Measurements from ENCODE around the gene TSEN54.
"Not testable (repeated sequence)": the region's sequence is repeated elsewhere in the genome, so short reads cannot be mapped to it uniquely, and the experiment has no call there.

TSEN54 gene

DNA sequence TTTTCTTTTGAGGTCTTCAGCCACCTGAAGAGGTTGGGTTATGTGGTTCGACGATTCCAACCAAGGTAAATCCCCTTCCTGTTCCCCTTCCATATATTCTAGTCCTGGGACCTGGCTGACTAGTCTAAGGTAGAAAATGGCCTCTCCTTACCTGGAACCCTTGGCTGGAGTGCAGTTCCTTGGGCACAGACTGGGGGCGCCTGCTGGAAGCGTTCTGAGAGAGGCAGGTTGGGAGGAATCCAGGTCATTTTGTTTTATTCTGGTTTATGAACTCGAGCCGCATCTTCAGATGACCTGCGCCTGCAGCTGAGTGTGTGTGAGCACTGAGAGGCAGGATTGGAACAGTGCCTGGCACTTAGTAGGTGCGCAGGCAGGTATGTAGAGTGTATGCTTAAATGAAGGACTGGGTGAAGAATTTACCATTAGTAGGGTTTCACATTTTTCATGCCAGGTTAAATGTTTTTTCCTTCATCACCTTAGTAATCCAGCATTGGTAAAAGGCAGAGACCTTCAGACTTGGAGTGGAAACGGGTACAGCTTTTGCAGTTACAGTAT, 2.7 kb downstream of the TSEN54 start:
- DNase-seq (ENCODE audit: low spot score): no peak

- DNase-seq (ENCODE audit: low spot score): not testable (repeated sequence)
Measured at GRCh38 chr17:75520413-75520812, 4.1 kb downstream of the TSEN54 start.

- DNase-seq (ENCODE audit: low spot score): no peak
Measured at GRCh38 chr17:75521290-75521689, 5.0 kb downstream of the TSEN54 start.

GRCh38 chr17:75521951-75522727, 5.8 kb downstream of the TSEN54 start:
- DNase-seq (ENCODE audit: low spot score): no peak

DNA sequence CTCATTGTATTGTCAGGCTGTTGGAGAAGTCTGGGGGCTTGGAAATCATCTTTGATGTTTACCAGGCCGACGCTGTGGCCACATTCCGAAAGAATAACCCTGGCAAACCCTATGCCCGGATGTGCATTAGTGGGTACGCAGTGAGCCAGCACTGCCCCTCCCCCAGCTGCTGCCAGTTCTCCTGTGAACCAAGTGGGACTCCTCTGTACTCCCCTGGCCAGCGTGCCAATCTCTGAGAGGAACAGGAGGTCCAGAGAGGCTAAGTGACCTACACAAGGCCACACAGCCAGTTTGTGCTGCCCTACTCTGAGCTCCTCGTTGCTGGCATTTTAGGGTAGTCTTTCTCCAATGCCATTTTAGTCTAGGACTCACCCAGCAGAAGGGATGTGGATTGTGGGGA, 7.3 kb downstream of the TSEN54 start:
- no peak for DNase-seq (ENCODE audit: low spot score)

GRCh38 chr17:75524269-75524969, 8.1 kb downstream of the TSEN54 start:
- DNase-seq (ENCODE audit: low spot score): no peak

GRCh38 chr17:75524970-75525805, 8.9 kb downstream of the TSEN54 start, which contains the start of gene LLGL2:
LLGL2 (plus strand) TSS chr17:75525697; CDS start chr17:75543427, 17,730 bp downstream.
- DNase-seq (ENCODE audit: low spot score): peak; percentile 69

- DNase-seq (ENCODE audit: low spot score): no peak
Measured at GRCh38 chr17:75525806-75526554, 9.7 kb downstream of the TSEN54 start.

GRCh38 chr17:75526555-75527270, 10.4 kb downstream of the TSEN54 start:
- DNase-seq (ENCODE audit: low spot score): no peak

DNA sequence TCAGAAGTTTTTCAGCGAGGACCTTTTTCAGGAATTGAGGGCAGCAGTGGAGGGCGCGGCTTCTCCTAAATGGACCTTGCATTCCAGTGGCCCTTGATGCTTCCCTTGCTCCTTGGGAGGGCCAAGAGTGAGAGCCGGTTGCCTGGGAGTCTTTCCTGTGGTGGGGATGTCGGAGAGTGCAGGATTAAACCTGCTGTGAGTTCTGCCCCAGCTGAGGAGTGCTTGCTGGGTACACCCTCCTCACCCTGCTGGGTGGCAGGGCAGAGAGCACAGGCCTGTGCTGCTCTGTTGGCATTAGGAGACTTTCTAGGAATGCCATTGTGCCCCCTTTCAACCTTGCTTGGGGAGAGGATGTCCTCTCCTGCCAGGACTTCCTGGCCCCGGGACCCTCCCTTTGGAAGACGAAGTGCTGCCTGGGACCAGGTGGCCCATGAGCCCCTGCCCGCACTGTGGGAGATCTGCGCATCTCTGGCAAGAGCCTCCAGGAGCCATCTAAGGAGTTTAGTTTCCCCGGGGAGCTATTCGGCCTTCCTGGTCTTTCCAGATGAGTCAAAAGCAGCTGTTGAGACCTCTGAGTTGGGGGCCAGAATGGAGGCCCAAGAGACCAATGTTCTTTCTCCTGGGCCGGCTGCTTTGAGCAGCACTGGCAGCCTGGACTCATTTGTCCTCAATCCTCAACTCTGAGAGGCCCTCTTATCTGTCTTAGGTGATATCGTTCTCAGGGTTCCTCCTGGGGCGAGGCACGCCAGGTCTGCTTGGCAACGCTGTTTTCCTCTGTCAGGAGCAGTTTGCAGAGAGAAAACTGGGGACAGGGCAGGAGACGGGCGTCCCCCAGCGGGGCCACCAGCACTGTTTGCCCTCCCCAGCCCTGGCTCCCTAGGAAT, 14.8 kb downstream of the TSEN54 start:
- DNase-seq (ENCODE audit: low spot score): no peak

GRCh38 chr17:75531721-75532072, 15.4 kb downstream of the TSEN54 start:
- DNase-seq (ENCODE audit: low spot score): no peak

GRCh38 chr17:75535119-75535537, 18.8 kb downstream of the TSEN54 start:
- no peak for DNase-seq (ENCODE audit: low spot score)

- no peak for DNase-seq (ENCODE audit: low spot score)
Measured at GRCh38 chr17:75535871-75536270, 19.5 kb downstream of the TSEN54 start.

DNA sequence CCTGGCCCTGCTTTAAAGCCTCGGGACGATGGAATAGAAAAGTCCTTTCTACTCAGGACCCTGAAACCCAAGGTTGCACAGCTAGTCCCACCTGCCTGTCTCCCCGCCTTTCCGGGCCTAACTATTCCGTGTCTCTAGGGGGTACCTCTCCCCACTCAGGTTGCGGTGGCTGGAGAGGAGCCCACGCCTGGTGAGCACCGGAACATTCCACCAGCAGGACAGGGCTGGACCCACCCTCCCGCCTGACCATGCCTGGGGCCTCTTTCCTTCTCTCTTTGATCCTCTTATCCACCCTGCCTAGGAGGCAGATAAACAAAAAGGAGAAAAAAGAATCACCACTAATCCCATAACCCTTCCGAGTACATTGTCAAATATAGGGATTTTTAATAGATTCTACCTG, 20.0 kb downstream of the TSEN54 start:
- DNase-seq (ENCODE audit: low spot score): no peak

- no peak for DNase-seq (ENCODE audit: low spot score)
Measured at GRCh38 chr17:75539967-75540729, 23.8 kb downstream of the TSEN54 start.

DNA sequence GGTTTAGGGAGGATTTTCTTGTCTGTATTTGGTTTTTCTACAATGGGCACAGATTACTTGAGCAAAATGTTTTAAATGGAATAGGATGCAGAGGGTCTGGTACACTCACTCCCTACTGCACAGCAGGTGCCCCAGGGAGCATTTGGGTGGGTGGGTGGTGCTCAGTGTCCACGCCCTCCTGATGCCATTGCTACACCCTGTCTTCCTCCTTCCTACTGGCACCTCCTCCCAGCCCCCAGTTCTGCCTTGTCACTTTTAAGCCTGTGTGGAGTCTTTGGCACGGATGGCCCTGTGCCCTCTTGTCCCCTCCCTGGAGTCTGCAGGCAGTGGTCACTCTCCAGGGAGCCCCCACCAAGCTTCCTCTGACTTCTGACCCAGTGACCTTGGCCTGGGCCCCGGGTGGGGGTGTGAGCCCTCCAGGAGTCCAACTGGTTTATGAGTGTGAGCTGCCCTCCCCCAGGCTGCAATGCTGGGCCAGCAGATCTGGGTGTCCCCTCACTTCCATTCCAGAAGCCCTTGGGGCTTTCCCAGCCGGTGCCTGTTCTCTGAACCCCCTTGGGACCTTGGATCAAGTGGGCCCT, 24.7 kb downstream of the TSEN54 start:
- no peak for DNase-seq (ENCODE audit: low spot score)

GRCh38 chr17:75542229-75542628, 25.9 kb downstream of the TSEN54 start:
- DNase-seq (ENCODE audit: low spot score): no peak

DNA sequence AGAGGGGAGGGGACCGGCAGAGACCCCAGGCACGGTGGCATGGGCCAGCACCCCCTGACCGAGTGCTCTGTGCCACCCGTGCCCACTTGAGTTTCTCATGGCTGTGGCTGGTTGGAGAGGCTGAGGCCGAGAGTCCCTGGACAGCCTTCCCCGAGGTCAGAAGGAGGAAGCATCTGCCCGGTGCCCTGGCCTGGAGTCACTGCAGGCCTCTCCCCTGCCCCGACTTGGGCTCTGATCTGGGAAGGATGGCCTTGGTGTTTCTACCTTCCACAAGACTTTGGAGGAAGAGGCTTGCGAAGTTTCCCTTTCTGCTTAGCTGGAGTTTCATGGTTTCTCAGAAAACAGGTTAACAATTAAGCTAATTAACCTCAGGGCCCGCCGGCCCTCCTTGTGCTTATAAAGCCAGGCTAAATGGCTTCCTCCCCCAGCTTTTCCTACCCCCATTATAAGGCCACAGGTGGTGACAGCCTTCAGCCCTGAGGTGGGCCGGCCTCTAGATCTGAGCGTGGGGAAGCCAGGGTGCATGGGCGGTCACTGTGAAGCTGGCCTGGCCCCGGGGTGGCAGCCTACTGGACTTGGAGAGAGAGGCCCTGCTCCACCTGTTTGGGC, 26.5 kb downstream of the TSEN54 start:
- DNase-seq (ENCODE audit: low spot score): no peak
